ENCODE measurements around the gene CDC42BPG.

Gene CDC42BPG

GRCh38 chr11:64844330-64845128 is at the start of gene CDC42BPG:
Gene CDC42BPG (minus strand): TSS chr11:64844653. CDS start chr11:64844569, 84 bp downstream.
- peak; percentile 68 for DNase-seq

GRCh38 chr11:64893194-64894069 is 49.0 kb upstream of the CDC42BPG start:
- DNase-seq = no peak

- DNase-seq = no peak
Observed at GRCh38 chr11:64892838-64893193, 48.4 kb upstream of the CDC42BPG start.

GRCh38 chr11:64892411-64892831 is 48.0 kb upstream of the CDC42BPG start:
- DNase-seq = no peak

GRCh38 chr11:64891880-64892279 is 47.4 kb upstream of the CDC42BPG start:
- DNase-seq = no peak

- DNase-seq = no peak
Observed at GRCh38 chr11:64891215-64891848, 46.9 kb upstream of the CDC42BPG start.

GRCh38 chr11:64890522-64890939 is 46.1 kb upstream of the CDC42BPG start:
- DNase-seq = no peak

- DNase-seq = peak; percentile 100
Observed at GRCh38 chr11:64888729-64889511, 44.5 kb upstream of the CDC42BPG start.

GRCh38 chr11:64888406-64888728 is 43.9 kb upstream of the CDC42BPG start:
- no peak for DNase-seq

- peak; percentile 83 for DNase-seq
Observed at GRCh38 chr11:64887757-64888405, 43.4 kb upstream of the CDC42BPG start.

GRCh38 chr11:64887234-64887756 is 42.8 kb upstream of the CDC42BPG start:
- no peak for DNase-seq

- DNase-seq = peak; percentile 97
Observed at GRCh38 chr11:64885367-64886286, 41.2 kb upstream of the CDC42BPG start.

- DNase-seq = no peak
Observed at GRCh38 chr11:64884019-64884418, 39.6 kb upstream of the CDC42BPG start.

- no peak for DNase-seq
Observed at GRCh38 chr11:64883575-64883974, 39.1 kb upstream of the CDC42BPG start.

- DNase-seq = no peak
Observed at GRCh38 chr11:64882243-64882642, 37.8 kb upstream of the CDC42BPG start.

GRCh38 chr11:64881476-64881875 is 37.0 kb upstream of the CDC42BPG start:
- no peak for DNase-seq

- DNase-seq = no peak
Observed at GRCh38 chr11:64880240-64881001, 36.0 kb upstream of the CDC42BPG start.

- no peak for DNase-seq
Observed at GRCh38 chr11:64879244-64879900, 34.9 kb upstream of the CDC42BPG start.

- DNase-seq = peak; percentile 97
Observed at GRCh38 chr11:64878494-64879243, 34.2 kb upstream of the CDC42BPG start, which contains the start of gene EHD1. Gene EHD1 (minus strand): TSS chr11:64878621. CDS start chr11:64878464, 157 bp downstream.

All from hematopoietic multipotent progenitor cell treated with erythropoietin and hydrocortisone succinate and interleukin-3 and kit ligand, for 8 days (in vitro differentiated cells).